GM19468 (cell line): ENCODE measurements around the gene SPRYD4.
"Not testable (repeated sequence)": the region's sequence is repeated elsewhere in the genome, so short reads cannot be mapped to it uniquely, and the experiment has no call there.

Experiments
- ATAC-seq: cut with Tn5 transposase; IDR thresholded peaks from one replicate; pipeline ENCODE4 v1.9.1; 2021; ENCODE audit warnings: mild to moderate bottlenecking, moderate library complexity, moderate number of reproducible peaks; ENCODE audit not compliant: unreplicated experiment; ENCODE audit errors: extremely low read depth

Gene SPRYD4

DNA sequence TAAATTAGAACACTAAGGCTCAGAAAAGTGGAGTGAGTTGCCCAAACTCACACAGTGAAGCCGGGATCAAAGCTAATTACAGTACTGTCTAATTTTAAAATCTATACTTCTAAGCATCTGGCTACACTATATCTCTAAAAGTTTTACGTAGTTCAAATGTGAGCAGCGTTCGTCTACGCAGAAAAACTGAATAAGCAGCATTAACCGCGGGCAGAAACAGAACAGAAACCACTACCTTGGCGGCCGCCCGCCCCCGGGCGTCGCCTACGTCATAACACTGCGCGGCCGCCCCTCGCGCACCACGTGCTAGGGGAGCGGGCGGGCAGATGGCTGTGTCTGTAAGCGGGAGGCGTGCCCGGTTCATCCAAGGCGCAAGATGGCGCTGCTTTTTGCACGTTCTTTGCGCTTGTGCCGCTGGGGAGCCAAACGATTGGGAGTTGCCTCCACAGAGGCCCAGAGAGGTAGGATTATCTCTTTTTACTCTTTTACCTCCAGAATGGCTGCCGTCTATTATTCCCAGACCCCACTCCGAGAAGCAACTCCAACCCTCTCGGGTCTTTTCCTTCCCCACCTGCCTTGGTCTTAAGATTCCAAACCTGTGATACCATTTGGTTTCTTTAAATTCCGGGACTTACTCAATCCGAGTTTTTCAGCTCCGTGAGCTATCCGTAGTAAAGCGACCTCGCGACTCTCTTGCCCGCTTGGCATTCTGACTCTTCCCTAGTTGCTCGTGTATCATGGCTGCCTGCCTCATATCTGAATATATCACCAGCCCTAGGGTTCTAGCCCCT is at the start of gene SPRYD4:
TSS of gene SPRYD4 (plus strand) at position 363 of the 791 bp plus-strand sequence. CDS start at position 377, 14 bp downstream.
- ATAC-seq, result peak; percentile 53

DNA sequence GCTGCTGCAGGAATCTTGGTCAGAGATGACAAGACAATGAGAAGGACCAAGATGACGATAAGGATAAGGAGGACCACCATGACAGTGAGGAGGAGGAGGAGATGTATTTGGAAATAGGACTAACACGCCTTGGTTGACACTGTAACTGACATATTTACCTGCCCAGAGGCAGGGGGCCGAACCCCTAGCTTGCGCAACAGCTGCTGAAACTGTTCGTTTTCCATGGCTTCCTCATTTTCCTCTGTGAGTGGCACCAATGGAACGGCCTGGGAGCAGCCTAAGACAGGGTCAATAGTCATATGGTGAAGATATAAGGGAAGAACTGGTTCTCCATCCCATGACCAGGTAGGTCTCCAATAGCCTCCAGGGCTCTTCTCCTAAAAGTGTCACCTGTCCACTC is 48.0 kb upstream of the SPRYD4 start:
- ATAC-seq, result no peak

- ATAC-seq, result no peak
Measured at GRCh38 chr12:56425193-56425592, 43.2 kb upstream of the SPRYD4 start.

GRCh38 chr12:56425940-56426438 is 42.4 kb upstream of the SPRYD4 start:
- no peak for ATAC-seq

GRCh38 chr12:56431288-56431687 is 37.1 kb upstream of the SPRYD4 start:
- ATAC-seq, result no peak

GRCh38 chr12:56431850-56432249 is 36.5 kb upstream of the SPRYD4 start:
- ATAC-seq, result no peak

DNA sequence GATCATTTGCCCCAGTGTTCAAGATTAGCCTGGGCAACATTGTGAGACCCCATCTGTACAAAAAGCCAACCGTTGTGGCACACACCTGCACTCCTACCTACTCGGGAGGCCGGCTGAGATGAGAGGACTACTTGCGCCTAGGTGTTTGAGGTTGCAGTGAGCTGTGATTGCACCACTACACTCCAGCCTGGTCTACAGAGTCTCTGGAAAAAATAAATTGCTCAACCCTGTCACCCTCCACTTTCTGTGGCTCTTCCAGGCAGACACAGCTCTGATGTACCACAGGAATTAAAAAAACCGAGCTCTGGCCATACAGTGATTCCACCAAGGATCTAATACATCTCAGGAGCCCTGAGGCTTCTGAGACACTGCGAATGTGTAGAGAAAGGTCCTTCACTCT is 33.5 kb upstream of the SPRYD4 start:
- ATAC-seq, result no peak

GRCh38 chr12:56437430-56438176 is 30.8 kb upstream of the SPRYD4 start:
- no peak for ATAC-seq

DNA sequence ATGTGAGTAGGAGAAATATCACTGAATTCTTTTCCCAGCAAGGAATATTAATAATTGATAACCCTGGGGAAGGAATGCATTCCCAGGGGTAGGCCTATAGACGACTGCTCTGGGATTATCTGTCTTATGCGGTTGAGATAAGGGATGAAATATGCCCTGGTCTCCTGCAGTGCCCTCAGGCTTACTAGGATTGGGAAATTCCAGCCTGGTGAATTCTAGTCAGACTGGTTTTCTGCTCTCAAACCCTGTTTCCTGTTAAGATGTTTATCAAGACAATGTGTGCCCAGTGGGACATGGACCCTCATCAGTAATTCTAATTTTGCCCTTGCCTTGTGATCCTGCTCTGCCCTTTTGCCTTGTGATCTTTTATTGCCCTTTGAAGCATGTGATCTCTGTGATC is 25.2 kb upstream of the SPRYD4 start:
- ATAC-seq, result not testable (repeated sequence)

- ATAC-seq, result peak; percentile 68
Measured at GRCh38 chr12:56448860-56449621, 19.3 kb upstream of the SPRYD4 start, which contains the start of gene TIMELESS. TSS of gene TIMELESS (minus strand) at chr12:56449426. CDS start at chr12:56434170, 15,256 bp downstream.

- no peak for ATAC-seq
Measured at GRCh38 chr12:56449622-56449984, 18.8 kb upstream of the SPRYD4 start.

DNA sequence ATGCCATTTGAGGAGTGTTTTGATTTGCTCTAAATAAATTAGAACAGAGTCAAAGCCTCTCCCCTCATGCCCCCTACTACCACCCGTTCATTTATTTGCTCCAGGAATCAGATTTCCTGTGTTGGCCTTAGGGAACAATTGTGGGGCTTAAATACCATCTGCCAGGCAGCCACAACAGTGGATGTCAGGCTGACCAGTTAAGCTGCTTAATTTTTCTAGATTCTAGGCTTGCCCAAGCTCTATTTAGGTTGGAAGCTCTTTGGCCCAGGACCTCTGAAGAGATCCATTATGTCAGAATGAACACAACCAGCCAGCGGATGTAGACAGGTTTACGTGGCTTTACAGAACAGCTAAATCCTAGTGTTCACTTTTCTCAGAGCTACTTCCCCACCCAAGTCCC is 18.1 kb upstream of the SPRYD4 start:
- no peak for ATAC-seq

DNA sequence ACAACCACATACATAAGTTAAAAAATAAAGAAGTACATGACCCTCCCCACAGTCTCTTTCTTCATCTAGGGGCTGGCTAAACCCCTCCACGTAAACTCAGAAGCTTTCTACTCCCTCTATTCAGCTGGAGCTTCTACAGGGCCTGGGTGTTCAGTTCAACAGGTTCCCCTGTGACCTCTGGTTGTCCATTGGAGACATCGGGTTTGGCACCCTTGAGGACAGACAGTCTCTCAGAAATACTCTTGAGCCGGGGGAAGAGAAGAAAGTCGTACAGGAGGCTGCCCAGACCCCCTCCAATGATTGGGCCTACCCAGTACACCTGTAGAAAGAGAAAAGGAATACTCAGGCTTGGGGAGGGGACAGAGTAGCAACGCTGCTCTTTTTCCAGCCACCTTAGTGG is 17.2 kb upstream of the SPRYD4 start:
- no peak for ATAC-seq

DNA sequence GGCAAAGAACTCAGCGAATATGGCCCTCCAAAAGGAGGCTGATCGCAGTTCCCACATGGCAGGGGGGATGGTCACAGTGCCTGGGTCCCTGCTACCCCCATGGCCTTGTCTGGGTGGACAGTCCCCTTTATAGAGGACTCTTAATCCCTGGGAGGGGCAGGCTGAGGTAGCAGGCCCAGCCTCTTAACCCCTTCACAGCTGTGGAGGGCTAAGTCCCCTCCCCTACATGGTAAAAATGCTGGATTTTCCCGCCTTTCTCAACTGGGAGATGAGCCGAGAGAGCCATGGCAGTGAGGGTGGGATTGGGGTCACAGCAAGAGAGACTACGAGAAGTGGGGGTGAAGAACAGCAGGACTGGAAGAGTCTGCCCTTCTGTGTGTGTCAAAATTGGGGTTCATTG is 13.8 kb upstream of the SPRYD4 start, which contains the start of gene MIP:
TSS of gene MIP (minus strand) at position 101 of the 400 bp plus-strand sequence. CDS start at position 57, 44 bp downstream.
- ATAC-seq, result no peak

GRCh38 chr12:56457817-56458216 is 10.6 kb upstream of the SPRYD4 start:
- ATAC-seq, result no peak

DNA sequence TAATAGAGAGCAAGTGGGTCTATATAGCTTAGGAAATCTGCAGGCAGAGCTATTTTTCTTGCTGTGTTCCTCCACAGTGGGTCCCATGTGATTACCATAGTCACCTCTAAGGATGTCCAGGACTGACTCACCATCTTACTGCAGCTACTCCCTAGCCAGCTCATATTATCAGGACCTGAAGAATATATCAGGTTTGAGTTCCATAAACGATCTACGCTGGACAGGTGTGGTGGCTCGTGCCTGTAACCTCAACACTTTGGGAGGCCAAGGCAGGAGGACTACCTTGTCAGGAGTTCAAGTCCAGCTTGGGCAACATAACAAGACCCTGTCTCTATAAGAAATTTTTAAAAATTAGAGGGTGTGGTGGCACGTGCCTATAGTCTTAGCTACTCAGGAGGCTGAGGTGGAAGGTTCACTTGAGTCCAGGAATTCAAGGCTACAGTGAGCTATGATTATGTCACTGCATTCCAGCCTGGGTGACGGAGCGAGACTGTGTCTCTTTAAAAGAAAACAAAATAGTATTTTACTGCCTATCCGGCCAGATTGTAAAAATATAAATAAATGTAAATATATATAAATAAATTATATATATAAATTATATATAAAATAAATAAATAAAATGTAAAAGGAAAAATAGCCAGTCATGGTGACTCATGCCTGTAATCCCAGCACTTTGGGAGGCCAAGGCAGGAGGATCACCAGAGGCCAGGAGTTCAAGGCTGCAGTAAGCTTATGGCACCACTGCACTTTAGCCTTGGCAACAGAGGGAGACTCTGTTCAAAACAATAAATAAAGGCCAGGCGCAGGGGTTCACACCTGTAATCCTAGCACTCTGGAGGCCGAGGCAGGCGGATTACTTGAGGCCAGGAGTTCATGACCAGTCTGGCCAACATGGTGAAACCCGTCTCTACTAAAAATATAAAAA is 6.9 kb upstream of the SPRYD4 start:
- no peak for ATAC-seq

DNA sequence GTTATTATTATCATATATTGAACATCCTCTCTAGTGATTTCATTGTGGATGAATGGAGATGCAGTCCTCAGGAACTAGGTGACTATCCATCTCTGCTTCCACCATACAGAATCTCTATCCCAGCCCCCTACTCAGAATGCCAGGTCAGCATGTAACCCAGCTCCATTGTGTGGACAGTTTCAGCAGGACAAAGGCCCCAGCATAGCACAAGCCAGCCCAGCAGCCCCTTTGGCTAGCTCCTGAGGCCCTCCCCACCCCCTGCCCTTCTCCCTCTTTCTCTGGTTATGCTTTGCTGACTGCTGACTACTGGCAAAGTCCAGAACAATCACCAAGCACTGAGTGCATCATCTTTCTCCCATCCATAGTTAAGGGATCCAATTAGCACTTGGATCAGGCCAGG is 5.8 kb upstream of the SPRYD4 start:
- no peak for ATAC-seq

GRCh38 chr12:56469007-56469930 is 891 bp downstream of the SPRYD4 start:
- ATAC-seq, result no peak
